K562 (cell line): ENCODE data around the gene TRAF3IP3. TPM values are rescaled to one million over a fixed set of nuclear protein-coding genes. Genes with fewer than 3 reads are reported as not detected.

ENCODE experiments used
- CHD1 ChIP-seq: fragments of 200-600 bp; sonication (generic); IDR thresholded peaks from one replicate; pipeline ENCODE4 v1.6.1; 2012; ENCODE audit warnings: mild to moderate bottlenecking, moderate library complexity, low read length, inconsistent platforms
- FOXA1 ChIP-seq: fragments of 450-650 bp; IDR thresholded peaks from 2 replicates; pipeline ENCODE4 v1.6.1; 2016; ENCODE audit warnings: mild to moderate bottlenecking, borderline replicate concordance
- FOXP1 ChIP-seq: sonication (generic); formaldehyde crosslinking; IDR thresholded peaks from 2 replicates; pipeline ENCODE4 v1.8.0; 2022; ENCODE audit warnings: mild to moderate bottlenecking, missing genetic modification reagents
- GATAD2A ChIP-seq: fragments of 450-650 bp; IDR thresholded peaks from 2 replicates; pipeline ENCODE4 v1.6.1; 2017
- HDAC8 ChIP-seq: fragments of 450-650 bp; IDR thresholded peaks from 2 replicates; pipeline ENCODE4 v1.6.1; 2016; ENCODE audit warnings: mild to moderate bottlenecking, missing genetic modification characterization, moderate library complexity, missing compliant biosample characterization
- HINFP ChIP-seq: fragments of 450-650 bp; conservative IDR thresholded peaks from 2 replicates; pipeline ENCODE4 v1.6.1; 2016; ENCODE audit warnings: missing genetic modification characterization, low read depth, mild to moderate bottlenecking, control low read depth, missing compliant biosample characterization
- HIVEP1 ChIP-seq: fragments of 250-450 bp; sonication (Bioruptor Pico); IDR thresholded peaks from 2 replicates; pipeline ENCODE4 v1.4.0; 2020; ENCODE audit warnings: mild to moderate bottlenecking
- KDM2B ChIP-seq: fragments of 250-450 bp; sonication (Bioruptor Pico); IDR thresholded peaks from 2 replicates; pipeline ENCODE4 v1.8.0; 2021; ENCODE audit warnings: mild to moderate bottlenecking, moderate library complexity
- MBD1 ChIP-seq: fragments of 250-450 bp; sonication (Bioruptor Pico); IDR thresholded peaks from 2 replicates; pipeline ENCODE4 v1.8.0; 2022; ENCODE audit warnings: inconsistent platforms
- MNT ChIP-seq, 2 experiments: fragments of 450-650 bp; conservative IDR thresholded peaks; 2 replicates each; pipeline ENCODE4 v1.6.1; 2017; ENCODE audit warnings: mild to moderate bottlenecking in 2 of 2, moderate library complexity in 2 of 2
- SP2 ChIP-seq: IDR thresholded peaks from 2 replicates; pipeline ENCODE4 v1.6.1; 2011; ENCODE audit warnings: mild to moderate bottlenecking, low read depth, low read length, moderate library complexity; ENCODE audit not compliant: poor library complexity, severe bottlenecking; ENCODE audit errors: extremely low read depth
- TCFL5 ChIP-seq: fragments of 250-450 bp; sonication (Bioruptor Pico); conservative IDR thresholded peaks from 2 replicates; pipeline ENCODE4 v1.6.1; 2021; ENCODE audit warnings: mild to moderate bottlenecking, moderate library complexity, matching md5 sums
- ZNF316 ChIP-seq: fragments of 450-650 bp; IDR thresholded peaks from 2 replicates; pipeline ENCODE4 v1.6.1; 2016
- ZNF324 ChIP-seq: fragments of 250-450 bp; sonication (Bioruptor Pico); IDR thresholded peaks from 2 replicates; pipeline ENCODE4 v1.4.0; 2020; ENCODE audit warnings: mild to moderate bottlenecking
- ZNF436 ChIP-seq: fragments of 250-450, 450-650 bp; sonication (Bioruptor Pico); formaldehyde crosslinking; IDR thresholded peaks from 2 replicates; pipeline ENCODE4 v1.7.0; 2020; ENCODE audit warnings: mild to moderate bottlenecking
- ZNF512 ChIP-seq: IDR thresholded peaks from 2 replicates; pipeline ENCODE4 v1.6.1; 2016; ENCODE audit warnings: missing genetic modification characterization, missing compliant biosample characterization
- ZNF639 ChIP-seq, 2 experiments: fragments of 200-800 bp in 1 of 2; sonication (Bioruptor generic) in 1 of 2; sonication (generic) in 1 of 2; formaldehyde crosslinking in 1 of 2; IDR thresholded peaks in 1 of 2; conservative IDR thresholded peaks in 1 of 2; 2 replicates each; pipeline versions ENCODE4 v1.5.0 to v1.6.1; 2016 to 2020; ENCODE audit warnings: missing compliant biosample characterization in 1 of 2, missing genetic modification characterization in 1 of 2, missing genetic modification reagents in 1 of 2
- ZNF707 ChIP-seq: fragments of 250-450 bp; sonication (Bioruptor Pico); conservative IDR thresholded peaks from 2 replicates; pipeline ENCODE4 v1.8.0; 2022; ENCODE audit warnings: inconsistent platforms, mild to moderate bottlenecking, moderate library complexity
- ZSCAN29 ChIP-seq: fragments of 450-650 bp; IDR thresholded peaks from 2 replicates; pipeline ENCODE4 v1.6.1; 2017
- polyA plus RNA-seq, 8 experiments: library from polyadenylated mRNA; depleted of rRNA in 4 of 8; stranded (reverse) in 5 of 8; unstranded in 3 of 8; fragments of >200 nt; fragmentation: Nextera tagmentation in 2 of 8; fragmentation: Illumina TruSeq in 1 of 8; extraction: Ambion mirVana in 2 of 8; extraction: Trizol in 1 of 8; gene quantifications; 2 replicates each; pipeline versions ENCODE4 v1.2.1 to v1.2.3, GENCODE V29; 2011 to 2014; ENCODE audit warnings: inconsistent platforms in 1 of 8, missing spikeins in 1 of 8
- total RNA-seq, 7 experiments: library from RNA; depleted of rRNA in 6 of 7; stranded (reverse); fragments of >200 nt in 6 of 7; fragmentation: Illumina TruSeq in 2 of 7; extraction: Trizol in 2 of 7; gene quantifications; 2 replicates each; pipeline versions ENCODE4 v1.2.1 to v1.2.3, GENCODE V29; 2011 to 2021; ENCODE audit warnings: low replicate concordance in 1 of 7

TRAF3IP3 gene
- total and polyA plus RNA-seq, 9 of the 15 experiments (the other 6 are each of a cell fraction or from before 2014, with no cell fraction given), result 0.06 to 1.1 (median 0.31) TPM

GRCh38 chr1:209827384-209828262 lies 71.8 kb downstream of the TRAF3IP3 start, which contains the start of gene UTP25 (continued):
- TF ChIP-seq ZNF707 (no peak), ZNF316 (0 out of 2 replicates have a peak, but pooled peaks have one; percentile 4), KDM2B (CRISPR knock-in tag) (no peak), ZNF436 (CRISPR knock-in tag) (no peak), ZSCAN29 (no peak), GATAD2A (peak; percentile 89), HINFP (no peak), MBD1 (CRISPR knock-in tag) (no peak), MNT (conservative IDR thresholded peaks at IDR 0.05) (peak; percentile 100), TCFL5 (CRISPR knock-in tag) (no peak), FOXA1 (no peak), SP2 (no peak), HIVEP1 (CRISPR knock-in tag) (no peak), ZNF324 (CRISPR knock-in tag) (no peak), CHD1 (no peak), HDAC8 (no peak), ZNF639 (CRISPR knock-in tag; conservative IDR thresholded peaks at IDR 0.05 in 1 of 2, IDR thresholded peaks at IDR 0.05 in 1 of 2) (peak in 1 of 2 experiments; percentile 65; a peak in 2 of 4 replicates), ZNF512 (tag) (no peak), FOXP1 (peak; percentile 70; the same call in 1 of the 2 replicates)
